ENCODE results near the gene OSBPL9.
"Not testable (repeated sequence)": the region's sequence is repeated elsewhere in the genome, so short reads cannot be mapped to it uniquely, and the experiment has no call there.

Gene OSBPL9

GRCh38 chr1:51605961-51606723 lies 10.8 kb upstream of the OSBPL9 start:
- no peak for DNase-seq (ENCODE audit: low read depth, low spot score)

- DNase-seq (ENCODE audit: low read depth, low spot score) = no peak
Measured at GRCh38 chr1:51607681-51608095, 9.2 kb upstream of the OSBPL9 start.

- not testable (repeated sequence) for DNase-seq (ENCODE audit: low read depth, low spot score)
Measured at GRCh38 chr1:51610104-51610503, 6.8 kb upstream of the OSBPL9 start.

GRCh38 chr1:51610637-51611036 lies 6.3 kb upstream of the OSBPL9 start:
- DNase-seq (ENCODE audit: low read depth, low spot score) = no peak

- no peak for DNase-seq (ENCODE audit: low read depth, low spot score)
Measured at GRCh38 chr1:51612447-51612961, 4.4 kb upstream of the OSBPL9 start.

- DNase-seq (ENCODE audit: low read depth, low spot score) = no peak
Measured at GRCh38 chr1:51615780-51616291, 1.1 kb upstream of the OSBPL9 start.

- DNase-seq (ENCODE audit: low read depth, low spot score) = no peak
Measured at GRCh38 chr1:51616490-51616889, 402 bp upstream of the OSBPL9 start.

GRCh38 chr1:51618715-51619114 lies 1.8 kb downstream of the OSBPL9 start:
- no peak for DNase-seq (ENCODE audit: low read depth, low spot score)

- no peak for DNase-seq (ENCODE audit: low read depth, low spot score)
Measured at GRCh38 chr1:51620470-51620869, 3.6 kb downstream of the OSBPL9 start.

- no peak for DNase-seq (ENCODE audit: low read depth, low spot score)
Measured at GRCh38 chr1:51621161-51621560, 4.3 kb downstream of the OSBPL9 start.

- no peak for DNase-seq (ENCODE audit: low read depth, low spot score)
Measured at GRCh38 chr1:51621841-51622454, 5.1 kb downstream of the OSBPL9 start.

GRCh38 chr1:51622455-51622913 lies 5.6 kb downstream of the OSBPL9 start:
- DNase-seq (ENCODE audit: low read depth, low spot score) = no peak

- DNase-seq (ENCODE audit: low read depth, low spot score) = no peak
Measured at GRCh38 chr1:51623025-51623424, 6.1 kb downstream of the OSBPL9 start.

GRCh38 chr1:51623450-51623849 lies 6.6 kb downstream of the OSBPL9 start:
- no peak for DNase-seq (ENCODE audit: low read depth, low spot score)

GRCh38 chr1:51624855-51625254 lies 8.0 kb downstream of the OSBPL9 start:
- DNase-seq (ENCODE audit: low read depth, low spot score) = no peak

GRCh38 chr1:51627672-51628071 lies 10.8 kb downstream of the OSBPL9 start:
- no peak for DNase-seq (ENCODE audit: low read depth, low spot score)

GRCh38 chr1:51628715-51629590 lies 12.1 kb downstream of the OSBPL9 start:
- no peak for DNase-seq (ENCODE audit: low read depth, low spot score)

GRCh38 chr1:51629918-51630317 lies 13.0 kb downstream of the OSBPL9 start:
- no peak for DNase-seq (ENCODE audit: low read depth, low spot score)

GRCh38 chr1:51630393-51630792 lies 13.5 kb downstream of the OSBPL9 start:
- DNase-seq (ENCODE audit: low read depth, low spot score) = no peak

GRCh38 chr1:51630922-51631321 lies 14.0 kb downstream of the OSBPL9 start:
- no peak for DNase-seq (ENCODE audit: low read depth, low spot score)

GRCh38 chr1:51631747-51632146 lies 14.9 kb downstream of the OSBPL9 start:
- no peak for DNase-seq (ENCODE audit: low read depth, low spot score)

GRCh38 chr1:51634618-51635017 lies 17.7 kb downstream of the OSBPL9 start:
- DNase-seq (ENCODE audit: low read depth, low spot score) = no peak

Measured in brain pericyte (primary cell).